Cerebellar nuclear complex (tissue), 1 donor: ENCODE results near the gene PISD.
A peak's percentile ranks its signal among the peaks of the same experiment; 100 is the strongest.

Experiments used
- DNase-seq, 2 experiments: peaks; one replicate each; lab custom pipeline; 2025; lab: John Stamatoyannopoulos, UW

PISD gene

DNA sequence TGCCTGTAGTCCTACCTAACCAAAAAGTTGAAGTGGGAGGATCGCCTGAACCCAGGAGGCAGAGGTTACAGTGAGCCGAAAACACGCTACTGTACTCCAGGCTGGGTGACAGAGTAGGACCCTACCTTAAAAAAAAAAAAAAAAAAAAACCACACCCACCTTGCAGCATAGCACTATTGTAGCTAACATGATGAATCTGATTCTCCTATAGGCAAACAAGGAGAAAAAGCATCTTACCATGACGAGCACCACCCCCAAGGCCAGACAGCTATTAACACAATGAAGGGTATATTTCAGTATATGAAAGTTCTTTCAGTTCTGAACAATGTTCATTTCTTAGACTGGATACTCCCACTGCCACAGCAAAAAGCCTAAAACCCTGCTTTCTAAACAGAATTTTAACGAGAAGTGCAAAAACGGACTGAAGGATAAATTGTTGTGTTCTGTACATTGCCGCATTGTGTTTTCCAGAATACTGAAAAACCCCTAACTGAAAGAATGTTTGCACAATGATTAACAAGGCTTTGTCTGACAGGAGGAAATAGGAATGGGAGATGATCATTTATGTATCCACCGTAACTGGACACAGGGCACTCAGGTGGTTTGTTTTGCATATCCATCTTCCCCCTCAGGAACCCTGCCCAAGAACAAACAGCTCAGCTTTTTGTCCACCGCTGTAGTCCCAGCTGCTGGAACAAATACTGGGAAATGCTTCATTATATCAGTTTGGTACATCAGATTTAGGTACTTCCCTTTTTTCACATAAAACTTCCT lies 8.9 kb downstream of the PISD start:
- no peak for DNase-seq

- no peak for DNase-seq
Measured at GRCh38 chr22:31652088-31652487, 9.9 kb downstream of the PISD start.

DNA sequence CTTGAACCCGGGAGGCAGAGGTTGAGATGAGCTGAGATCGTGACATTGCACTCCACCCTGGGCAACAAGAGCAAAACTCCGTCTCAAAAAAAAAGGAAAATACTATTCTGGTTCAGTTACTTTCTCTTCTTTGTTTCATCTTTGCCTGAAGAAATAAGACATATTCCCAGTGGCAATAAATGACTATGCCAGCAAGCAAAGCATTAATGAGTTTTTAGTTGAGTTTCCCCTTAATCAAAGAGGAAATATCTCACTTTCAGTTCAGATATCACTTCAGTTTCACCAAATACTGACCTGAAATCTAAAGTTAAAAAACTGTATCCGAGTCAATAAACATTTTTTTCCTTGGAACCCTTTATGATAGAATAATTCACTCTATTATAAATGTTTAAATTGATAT lies 10.4 kb downstream of the PISD start:
- DNase-seq: no peak

GRCh38 chr22:31650391-31650790 lies 11.6 kb downstream of the PISD start:
- DNase-seq: no peak

GRCh38 chr22:31647523-31648320 lies 14.3 kb downstream of the PISD start:
- DNase-seq: no peak

DNA sequence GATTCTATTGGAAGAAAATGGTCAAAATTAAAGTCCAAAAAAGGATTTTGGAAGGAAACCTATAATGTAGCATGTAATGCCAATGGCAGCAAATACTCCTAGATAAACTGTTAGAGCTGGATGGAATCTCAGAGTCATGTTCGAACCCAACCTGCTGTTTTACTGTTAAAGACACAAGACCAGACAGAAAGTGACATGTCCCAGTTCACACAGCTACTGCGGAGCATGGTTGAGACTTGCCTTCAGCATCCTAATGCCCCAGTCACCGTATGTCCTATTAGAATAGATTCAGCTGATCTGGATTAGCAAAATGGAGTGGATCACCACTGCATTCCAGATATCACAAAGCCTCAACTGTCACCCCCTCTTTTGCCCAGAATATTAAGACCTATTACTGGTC lies 14.9 kb downstream of the PISD start:
- no peak for DNase-seq

GRCh38 chr22:31646186-31647019 lies 15.6 kb downstream of the PISD start:
- DNase-seq: no peak

DNA sequence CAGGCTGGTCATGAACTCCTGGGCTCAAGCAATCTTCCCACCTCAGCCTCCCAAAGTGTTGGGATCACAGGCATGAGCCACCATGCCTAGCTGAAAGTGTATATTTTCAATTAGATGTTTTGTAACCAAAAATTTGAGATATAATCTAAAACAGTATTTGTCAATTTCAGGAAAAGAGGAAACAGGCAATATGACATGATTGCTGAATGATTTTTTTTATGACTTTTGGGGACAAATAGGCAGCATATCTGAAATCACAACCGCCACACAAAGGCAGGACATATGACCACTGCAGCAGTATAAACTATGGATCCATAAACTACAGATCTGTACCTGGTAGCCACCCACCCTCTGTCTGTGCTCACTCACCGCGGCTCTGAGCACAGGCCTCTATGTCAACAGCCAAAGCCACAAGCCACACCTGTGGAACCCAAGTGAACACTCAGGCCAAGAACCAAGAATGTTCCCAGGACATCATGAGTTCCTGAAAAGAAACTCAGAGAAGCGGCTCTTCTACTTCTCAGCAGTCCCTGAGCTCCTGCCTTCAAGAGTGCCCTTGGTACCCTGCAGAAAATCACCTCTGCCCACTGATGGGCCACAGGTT lies 22.5 kb downstream of the PISD start:
- DNase-seq: no peak

GRCh38 chr22:31637891-31638618 lies 24.0 kb downstream of the PISD start:
- no peak for DNase-seq

DNA sequence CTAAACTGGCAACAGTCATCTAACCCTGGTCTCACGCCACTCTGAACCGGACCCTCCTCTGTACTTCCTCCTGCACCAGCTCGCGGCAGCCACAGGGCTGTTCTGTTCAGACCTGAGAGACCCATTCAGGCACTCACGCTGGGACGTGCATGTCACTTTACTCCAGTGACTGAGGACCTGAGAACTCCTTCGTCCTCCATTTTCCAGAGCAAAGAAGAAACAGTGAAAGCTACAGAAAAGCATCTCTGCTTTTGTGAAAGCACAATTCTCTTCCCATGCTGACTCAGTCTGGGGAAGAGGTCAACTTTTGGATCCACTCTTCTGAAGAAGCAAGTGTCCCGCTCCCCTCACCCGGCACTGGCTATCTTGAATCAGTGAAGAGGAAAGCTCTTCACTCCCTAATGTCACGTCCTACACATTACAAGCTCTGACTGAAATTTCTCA lies 24.5 kb downstream of the PISD start:
- no peak for DNase-seq

DNA sequence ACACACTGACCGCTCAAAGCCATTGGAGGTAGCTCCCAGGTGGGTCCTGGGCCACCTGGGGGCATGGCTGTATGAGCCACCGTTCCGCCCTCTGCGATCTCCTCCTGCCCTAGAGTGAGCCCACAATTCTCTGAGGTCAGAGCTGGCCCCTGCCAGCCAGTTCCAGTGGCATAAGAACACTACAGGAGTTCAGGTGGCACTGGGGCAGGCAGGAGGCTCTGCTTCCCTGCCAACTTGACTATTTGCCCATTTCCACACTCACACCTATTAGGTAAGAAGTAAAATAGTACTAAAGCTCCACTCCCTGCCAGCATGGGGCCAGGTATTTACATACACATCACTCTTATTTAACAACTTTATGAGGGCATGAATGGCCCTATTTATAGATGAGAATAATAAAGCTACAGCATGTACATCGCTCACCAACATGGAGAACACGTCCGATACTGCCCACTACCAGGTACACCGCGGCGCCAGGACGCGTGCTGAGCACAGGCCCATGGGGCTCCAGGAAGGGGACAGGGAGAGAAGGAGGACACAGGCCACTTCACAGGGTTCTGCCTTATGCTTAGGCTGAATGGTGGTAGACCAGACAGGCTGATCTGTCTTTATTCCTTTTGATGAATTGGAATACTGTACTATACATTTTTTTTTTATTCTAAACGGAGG lies 26.2 kb downstream of the PISD start:
- DNase-seq: no peak

DNA sequence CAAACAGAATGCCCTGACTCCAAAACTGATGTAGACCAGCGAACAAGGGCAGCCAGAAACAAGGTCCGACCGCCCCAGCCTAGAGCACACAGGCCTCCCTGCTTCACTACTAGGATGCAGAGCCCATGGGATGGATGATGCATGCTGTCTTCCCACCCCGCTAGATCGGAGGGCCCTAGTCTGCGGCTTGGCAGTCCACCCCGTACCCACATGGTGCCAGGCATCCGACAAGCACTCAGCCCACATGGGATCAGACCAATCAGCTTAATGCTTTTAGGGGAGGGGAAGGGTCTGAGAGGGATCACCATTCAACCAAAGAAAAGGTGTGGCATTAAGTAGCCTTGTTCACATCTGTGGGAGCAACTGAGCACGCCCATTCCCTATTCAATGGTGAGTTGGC lies 30.6 kb downstream of the PISD start:
- no peak for DNase-seq

GRCh38 chr22:31630331-31631329 lies 31.4 kb downstream of the PISD start:
- DNase-seq: peak in 1 of 2 experiments; percentile 55

DNA sequence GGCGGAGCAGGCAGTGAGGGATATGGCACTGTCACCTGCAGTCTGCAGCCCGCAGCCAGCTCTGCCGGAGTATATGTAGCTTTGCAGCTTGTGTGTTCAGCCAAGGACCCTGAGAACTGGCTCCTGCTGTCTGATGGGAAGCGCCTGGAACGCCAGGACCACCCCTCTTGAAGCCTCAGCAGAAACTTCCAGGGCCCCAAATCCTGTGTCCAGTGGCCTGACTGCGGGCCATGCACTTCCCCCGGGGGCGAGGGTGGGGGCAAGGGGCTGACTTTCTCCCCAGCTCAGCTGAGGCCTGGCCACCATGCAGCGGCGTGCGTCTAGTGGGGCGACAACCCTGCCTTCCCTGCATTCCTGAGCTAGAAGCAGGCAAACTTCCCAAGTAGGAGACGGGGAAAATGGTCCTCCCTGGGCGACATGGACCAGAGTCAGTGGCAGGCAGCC lies 32.3 kb downstream of the PISD start:
- no peak for DNase-seq

GRCh38 chr22:31628969-31629708 lies 32.9 kb downstream of the PISD start:
- DNase-seq: no peak

DNA sequence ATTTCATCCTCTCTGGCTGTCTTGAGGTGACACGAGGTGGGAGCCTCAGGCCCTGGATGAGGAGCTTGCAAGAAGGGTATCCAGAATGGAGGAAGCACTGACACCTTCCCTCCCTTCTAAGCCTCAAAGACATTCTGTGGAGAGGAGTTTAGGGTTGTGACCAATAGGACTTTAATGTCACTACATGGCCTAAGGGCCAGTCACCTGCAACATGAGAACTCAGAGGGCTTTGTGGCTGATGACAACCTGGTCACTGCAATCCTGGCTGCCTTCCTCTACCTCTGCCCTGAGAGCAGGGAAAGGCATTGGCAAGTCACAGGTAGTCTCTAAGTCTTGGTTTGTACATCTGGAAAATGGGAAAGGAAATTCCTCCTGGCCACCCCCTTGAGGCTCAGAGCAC lies 33.7 kb downstream of the PISD start:
- DNase-seq: no peak

DNA sequence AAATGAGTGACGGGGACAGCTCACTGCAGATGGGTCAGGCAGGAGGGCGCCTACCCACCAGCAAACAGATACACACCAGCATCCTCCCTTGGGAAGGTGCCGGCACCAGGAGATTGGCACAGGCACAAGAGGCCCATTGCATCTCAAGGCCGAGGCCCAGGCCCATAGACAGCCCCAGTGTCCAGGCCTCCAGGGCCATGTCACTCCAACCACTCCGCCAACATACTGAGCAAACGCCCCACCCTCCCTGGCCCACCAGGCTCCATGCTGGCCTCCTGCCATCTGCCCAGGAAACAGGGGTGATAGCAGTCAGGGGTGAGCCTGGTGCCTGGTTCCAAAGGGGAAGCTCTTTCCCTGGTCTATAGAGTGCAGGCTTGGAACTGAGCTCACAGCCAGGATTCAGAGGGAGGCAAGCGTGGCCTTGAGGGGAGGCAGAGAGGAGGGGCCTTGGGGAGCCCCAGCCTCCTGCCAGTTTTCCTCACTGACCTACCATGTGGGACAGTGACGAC lies 34.7 kb downstream of the PISD start:
- no peak for DNase-seq

- peak; percentile 86 for DNase-seq
Measured at GRCh38 chr22:31626427-31627150, 35.4 kb downstream of the PISD start.
